ENCODE results near the gene FUNDC2. TPM values are rescaled to one million over a fixed set of nuclear protein-coding genes. Genes with fewer than 3 reads are reported as not detected.
A peak's percentile ranks its signal among the peaks of the same experiment; 100 is the strongest.

FUNDC2 gene
- total RNA-seq, 1 experiment from 2014 or later = 80.7 TPM

GRCh38 chrX:155068165-155068564, 41.5 kb downstream of the FUNDC2 start:
- Histone ChIP-seq H3F3A (ENCODE audit: low read length, unreplicated experiment) (no peaks in the 10 kb centered on the region), H3K4me3 (ENCODE audit: low read length) (peak overlapping the region; percentile 83; the same call in 1 of the 2 replicates), H4K20me1 (ENCODE audit: low read length) (0 out of 2 replicates have a peak, but pooled peaks cover 7% of the 10 kb centered on the region), H3K27ac (ENCODE audit: low read length) (peak overlapping the region; percentile 62), H2AFZ (ENCODE audit: low read length) (no peak overlapping the region), H3K27me3 (ENCODE audit: low read length) (no peaks in the 10 kb centered on the region), H3K36me3 (ENCODE audit: low read depth, low read length) (no peaks in the 10 kb centered on the region; the same call in 1 of the 2 replicates), H3K9me3 (ENCODE audit: low read length) (no peaks in the 10 kb centered on the region), H3K4me1 (ENCODE audit: insufficient read depth, low read length) (peaks cover 59% of the 10 kb centered on the region), H3K4me2 (ENCODE audit: low read length) (peak overlapping the region; percentile 89), H3K9ac (ENCODE audit: low read length) (no peak overlapping the region), H3K9me2 (replicated peaks; ENCODE audit: low read length) (no peaks in the 10 kb centered on the region), H3K79me2 (ENCODE audit: low read length) (peaks cover 69% of the 10 kb centered on the region)
- CTCF ChIA-PET = no interaction called here
- intact Hi-C loops (cut with micrococcal nuclease) = no loop called here
- POLR2A ChIA-PET (ENCODE audit: unreplicated experiment) = interaction anchor here (0.5 kb wide), 1 partner anchor 148 kb away, joined by 3 read pairs; no protein-coding TSS in a partner anchor
- peak; percentile 82 for DNase-seq
- BruUV-seq (replicated peaks) = no TSS peak
- TF ChIP-seq EZH2 (IDR thresholded peaks at IDR 0.05; ENCODE audit: low read length, unreplicated experiment) (no peak), EZH2phosphoT487 (IDR thresholded peaks at IDR 0.05; ENCODE audit: borderline replicate concordance, low read length) (no peak), CTCF (conservative IDR thresholded peaks at IDR 0.05; ENCODE audit: low read depth, low read length) (no peak)
- ATAC-seq = peak; percentile 39

GRCh38 chrX:155069414-155069813, 42.8 kb downstream of the FUNDC2 start:
- intact Hi-C loops (cut with micrococcal nuclease) = no loop called here
- H3K9ac ChIP-seq (ENCODE audit: low read length) = peak overlapping the region; percentile 75; the same call in 1 of the 2 replicates
- POLR2A ChIA-PET (ENCODE audit: unreplicated experiment) = no interaction called here
- no peak for TF ChIP-seq EZH2 (IDR thresholded peaks at IDR 0.05; ENCODE audit: low read length, unreplicated experiment)
- TF ChIP-seq EZH2phosphoT487 (IDR thresholded peaks at IDR 0.05; ENCODE audit: borderline replicate concordance, low read length) = no peak
- no peak for TF ChIP-seq CTCF (conservative IDR thresholded peaks at IDR 0.05; ENCODE audit: low read depth, low read length)
- peaks cover 7% of the 10 kb centered on the region; the same call in 1 of the 2 replicates for H4K20me1 ChIP-seq (ENCODE audit: low read length)
- no peaks in the 10 kb centered on the region for H3K9me3 ChIP-seq (ENCODE audit: low read length)
- no TSS peak for BruUV-seq (replicated peaks)
- no peak for DNase-seq
- peaks cover 81% of the 10 kb centered on the region for H3K79me2 ChIP-seq (ENCODE audit: low read length)
- H2AFZ ChIP-seq (ENCODE audit: low read length) = no peak overlapping the region
- H3K4me3 ChIP-seq (ENCODE audit: low read length) = peak overlapping the region; percentile 83
- no peak for ATAC-seq
- H3K36me3 ChIP-seq (ENCODE audit: low read depth, low read length) = peaks cover 3% of the 10 kb centered on the region; the same call in 1 of the 2 replicates
- no peaks in the 10 kb centered on the region for H3F3A ChIP-seq (ENCODE audit: low read length, unreplicated experiment)
- CTCF ChIA-PET = no interaction called here
- no peaks in the 10 kb centered on the region for H3K27me3 ChIP-seq (ENCODE audit: low read length)
- H3K4me2 ChIP-seq (ENCODE audit: low read length) = peak overlapping the region; percentile 89
- H3K4me1 ChIP-seq (ENCODE audit: insufficient read depth, low read length) = peaks cover 64% of the 10 kb centered on the region
- no peak overlapping the region for H3K27ac ChIP-seq (ENCODE audit: low read length)
- no peaks in the 10 kb centered on the region for H3K9me2 ChIP-seq (replicated peaks; ENCODE audit: low read length)

- Histone ChIP-seq H3K9me3 (ENCODE audit: low read length) (no peaks in the 10 kb centered on the region), H3K9me2 (replicated peaks; ENCODE audit: low read length) (no peaks in the 10 kb centered on the region), H4K20me1 (ENCODE audit: low read length) (peaks cover 7% of the 10 kb centered on the region; the same call in 1 of the 2 replicates), H3K4me3 (ENCODE audit: low read length) (peak overlapping the region; percentile 83), H3K27me3 (ENCODE audit: low read length) (no peaks in the 10 kb centered on the region), H3K27ac (ENCODE audit: low read length) (no peak overlapping the region), H3K9ac (ENCODE audit: low read length) (peak overlapping the region; percentile 75), H3K4me1 (ENCODE audit: insufficient read depth, low read length) (peaks cover 58% of the 10 kb centered on the region), H3K79me2 (ENCODE audit: low read length) (peaks cover 82% of the 10 kb centered on the region), H3K4me2 (ENCODE audit: low read length) (peak overlapping the region; percentile 89), H3K36me3 (ENCODE audit: low read depth, low read length) (peaks cover 3% of the 10 kb centered on the region; the same call in 1 of the 2 replicates), H3F3A (ENCODE audit: low read length, unreplicated experiment) (no peaks in the 10 kb centered on the region), H2AFZ (ENCODE audit: low read length) (peak overlapping the region; percentile 83)
- ChIA-PET CTCF (no interaction called here), POLR2A (ENCODE audit: unreplicated experiment) (no interaction called here)
- TF ChIP-seq CTCF (conservative IDR thresholded peaks at IDR 0.05; ENCODE audit: low read depth, low read length) (no peak), EZH2 (IDR thresholded peaks at IDR 0.05; ENCODE audit: low read length, unreplicated experiment) (no peak), EZH2phosphoT487 (IDR thresholded peaks at IDR 0.05; ENCODE audit: borderline replicate concordance, low read length) (no peak)
- no peak for DNase-seq
- intact Hi-C loops (cut with micrococcal nuclease) = no loop called here
- no TSS peak for BruUV-seq (replicated peaks)
- no peak for ATAC-seq
Observed at GRCh38 chrX:155070038-155070437, 43.4 kb downstream of the FUNDC2 start.

Measured in PC-3 (cell line).